IMR-90 (cell line): Measurements from ENCODE around the gene LEF1. TPM values are rescaled to one million over a fixed set of nuclear protein-coding genes. Genes with fewer than 3 reads are reported as not detected.

Experiments used
- ATAC-seq: fragments of 200-7000 bp; cut with Tn5 transposase; 2 replicates; pipeline ENCODE4 v1.9.1; 2020; ENCODE audit warnings: low read depth, mild to moderate bottlenecking, moderate library complexity
- BruUV-seq: library from RNA; stranded (reverse); fragments of 400-500 nt; replicated peaks from 2 replicates; lab custom pipeline; 2021; lab: Mats Ljungman, UMichigan
- CTCF ChIA-PET: fragments of 300-600 bp; formaldehyde crosslinking; extraction: SDS; loops from one replicate; lab custom pipeline; 2021; ENCODE audit warnings: antibody characterized with exemption; lab: Yijun Ruan, JAX
- POLR2A ChIA-PET: fragments of 300-600 bp; sonication (Branson Sonifier 250); formaldehyde crosslinking; loops from one replicate; lab custom pipeline; 2022; ENCODE audit warnings: antibody characterized with exemption; ENCODE audit not compliant: unreplicated experiment; lab: Charles Lee
- DNase-seq: peaks from one replicate; pipeline ENCODE4 v3.0.0; 2013
- H2AFZ ChIP-seq: replicated peaks from 2 replicates; pipeline ENCODE3; 2013; ENCODE audit warnings: low read length, mild to moderate bottlenecking; ENCODE audit not compliant: poor library complexity
- H2AK5ac ChIP-seq: 2 replicates; pipeline ENCODE4 v1.6.1; 2013; ENCODE audit warnings: low read depth, low read length, inconsistent platforms
- H2AK9ac ChIP-seq: replicated peaks from 2 replicates; pipeline ENCODE3; 2013; ENCODE audit warnings: mild to moderate bottlenecking, low read depth, low read length, moderate library complexity; ENCODE audit not compliant: poor library complexity
- H2BK120ac ChIP-seq: 2 replicates; pipeline ENCODE4 v1.6.1; 2013; ENCODE audit warnings: low read depth, low read length, inconsistent platforms
- H2BK15ac ChIP-seq: 3 replicates; pipeline ENCODE4 v1.6.1; 2013; ENCODE audit warnings: low read depth, low read length, inconsistent platforms
- H2BK20ac ChIP-seq: 2 replicates; pipeline ENCODE4 v1.6.1; 2013; ENCODE audit warnings: low read depth, mild to moderate bottlenecking, inconsistent platforms, low read length, moderate library complexity
- H2BK5ac ChIP-seq: 2 replicates; pipeline ENCODE4 v1.6.1; 2013; ENCODE audit warnings: mild to moderate bottlenecking, low read depth, low read length, inconsistent platforms; ENCODE audit not compliant: poor library complexity, severe bottlenecking
- H3K14ac ChIP-seq: replicated peaks from 2 replicates; pipeline ENCODE4 v1.6.1; 2013; ENCODE audit warnings: low read depth, low read length, inconsistent platforms
- H3K18ac ChIP-seq: 2 replicates; pipeline ENCODE4 v1.6.1; 2013; ENCODE audit warnings: low read depth, low read length, control low read depth
- H3K23ac ChIP-seq: 2 replicates; pipeline ENCODE4 v1.6.1; 2013; ENCODE audit warnings: low read depth, low read length, inconsistent platforms
- H3K27ac ChIP-seq: 2 replicates; pipeline ENCODE4 v1.5.1; 2013; ENCODE audit warnings: mild to moderate bottlenecking, control low read depth, low read length; ENCODE audit not compliant: insufficient read depth
- H3K27me3 ChIP-seq: 2 replicates; pipeline ENCODE4 v1.6.1; 2013; ENCODE audit warnings: low read length; ENCODE audit not compliant: control insufficient read depth, insufficient read depth
- H3K36me3 ChIP-seq: 2 replicates; pipeline ENCODE4 v1.6.1; 2013; ENCODE audit warnings: low read length, mixed read lengths; ENCODE audit not compliant: control insufficient read depth, insufficient read depth
- H3K4ac ChIP-seq: 2 replicates; pipeline ENCODE4 v1.6.1; 2013; ENCODE audit warnings: low read depth, low read length, inconsistent platforms
- H3K4me1 ChIP-seq: 2 replicates; pipeline ENCODE4 v1.6.1; 2013; ENCODE audit warnings: low read length, mixed read lengths; ENCODE audit not compliant: control insufficient read depth, insufficient read depth
- H3K4me2 ChIP-seq: 2 replicates; pipeline ENCODE4 v1.6.1; 2013; ENCODE audit warnings: low read depth, mild to moderate bottlenecking, control low read depth, low read length, moderate library complexity
- H3K4me3 ChIP-seq: 2 replicates; pipeline ENCODE4 v1.5.1; 2013; ENCODE audit warnings: low read depth, mild to moderate bottlenecking, control low read depth, low read length, moderate library complexity; ENCODE audit not compliant: insufficient read depth
- H3K56ac ChIP-seq: 2 replicates; pipeline ENCODE4 v1.6.1; 2013; ENCODE audit warnings: low read length, inconsistent platforms; ENCODE audit not compliant: insufficient read depth; ENCODE audit errors: extremely low read depth
- H3K79me1 ChIP-seq, 2 experiments: 2 replicates each; pipeline ENCODE4 v1.6.1; 2013; ENCODE audit warnings: low read length in 2 of 2, inconsistent platforms in 1 of 2, low read depth in 1 of 2
- H3K9ac ChIP-seq: 2 replicates; pipeline ENCODE4 v1.6.1; 2013; ENCODE audit warnings: low read depth, low read length, control low read depth
- H3K9me1 ChIP-seq: 2 replicates; pipeline ENCODE4 v1.6.1; 2013; ENCODE audit warnings: low read length, inconsistent platforms; ENCODE audit not compliant: insufficient read depth
- H3K9me3 ChIP-seq: 2 replicates; pipeline ENCODE4 v1.6.1; 2013; ENCODE audit warnings: low read length; ENCODE audit not compliant: control insufficient read depth, insufficient read depth
- H4K20me1 ChIP-seq: 2 replicates; pipeline ENCODE4 v1.6.1; 2013; ENCODE audit warnings: low read length, inconsistent platforms; ENCODE audit not compliant: insufficient read depth
- H4K5ac ChIP-seq: 2 replicates; pipeline ENCODE4 v1.6.1; 2013; ENCODE audit warnings: mild to moderate bottlenecking, low read depth, low read length, control low read depth
- H4K8ac ChIP-seq, 2 experiments: 2 replicates each; pipeline ENCODE4 v1.6.1; 2013; ENCODE audit warnings: low read depth in 2 of 2, low read length in 2 of 2, control low read depth in 1 of 2, inconsistent platforms in 1 of 2
- H4K91ac ChIP-seq: 2 replicates; pipeline ENCODE4 v1.6.1; 2013; ENCODE audit warnings: low read depth, low read length, inconsistent platforms; ENCODE audit not compliant: insufficient read depth
- CEBPB ChIP-seq: IDR thresholded peaks from 2 replicates; pipeline ENCODE4 v1.6.1; 2012; ENCODE audit warnings: low read depth, low read length, improper control_type of control experiment
- CHD1 ChIP-seq: IDR thresholded peaks from 2 replicates; pipeline ENCODE4 v1.6.1; 2012; ENCODE audit warnings: low read depth, low read length, improper control_type of control experiment
- ELK1 ChIP-seq: fragments of 150-350 bp; IDR thresholded peaks from 2 replicates; pipeline ENCODE4 v1.6.1; 2016; ENCODE audit warnings: low read depth, mild to moderate bottlenecking, low read length, moderate library complexity, borderline replicate concordance
- MAFK ChIP-seq: IDR thresholded peaks from 2 replicates; pipeline ENCODE4 v1.6.1; 2012; ENCODE audit warnings: low read depth, low read length, improper control_type of control experiment
- MAZ ChIP-seq: IDR thresholded peaks from 2 replicates; pipeline ENCODE4 v1.6.1; 2012; ENCODE audit warnings: low read depth, mild to moderate bottlenecking, low read length, improper control_type of control experiment, moderate library complexity, borderline replicate concordance
- MXI1 ChIP-seq: IDR thresholded peaks from 2 replicates; pipeline ENCODE4 v1.6.1; 2012; ENCODE audit warnings: low read depth, mild to moderate bottlenecking, low read length, moderate library complexity, borderline replicate concordance
- NFE2L2 ChIP-seq: fragments of 150-350 bp; IDR thresholded peaks from 2 replicates; pipeline ENCODE4 v1.6.1; 2016; ENCODE audit warnings: low read depth, mild to moderate bottlenecking, low read length
- POLR2A ChIP-seq: IDR thresholded peaks from 2 replicates; pipeline ENCODE4 v1.6.1; 2012; ENCODE audit warnings: mild to moderate bottlenecking, low read depth, low read length
- WGBS, 2 experiments: methylation state at CpG; one replicate each; pipeline versions ENCODE4 v1.1.5 to v1.1.7; 2013; ENCODE audit warnings: missing lambda C conversion rate in 2 of 2; ENCODE audit not compliant: insufficient read length in 1 of 2; ENCODE audit errors: extremely low coverage in 2 of 2; 5-methylcytosine and 5-hydroxymethylcytosine counted together
- dilution Hi-C: fragments of 300-500 bp; cut with HindIII; formaldehyde crosslinking; loops from one replicate; pipeline ENCODE4 v1.14.3; 2018; ENCODE audit warnings: low sequenced_read_pairs; ENCODE audit not compliant: unreplicated experiment
- in situ Hi-C: fragments of 300-500 bp; cut with MboI; formaldehyde crosslinking; loops from 3 replicates; pipeline ENCODE4 v1.14.3; 2019; ENCODE audit warnings: low sequenced_read_pairs, inconsistent platforms, mixed read lengths
- intact Hi-C: fragments of 100-400 bp; cut with micrococcal nuclease; formaldehyde crosslinking; loops from 2 replicates; pipeline ENCODE4 v1.10.0; 2022
- polyA plus RNA-seq, 3 experiments: library from polyadenylated mRNA; depleted of rRNA; stranded (reverse); fragments of >200 nt; gene quantifications; 2 replicates each; pipeline ENCODE4 v1.2.3, GENCODE V29; 2012; ENCODE audit warnings: low replicate concordance in 1 of 3
- total RNA-seq: library from RNA; depleted of rRNA; stranded (reverse); fragments of >200 nt; gene quantifications from 2 replicates; pipeline ENCODE4 v1.2.3, GENCODE V29; 2012

The LEF1 gene
- total and polyA plus RNA-seq, 2 of the 4 experiments (the other 2 are of a cell fraction) = 1.7 to 1.8 TPM

GRCh38 chr4:108149588-108150380, 18.9 kb downstream of the LEF1 start:
- Histone ChIP-seq H2BK15ac (no peak overlapping the region), H3K27me3 (0 out of 2 replicates have a peak, but pooled peaks cover 2% of the 10 kb centered on the region), H3K9me3 (no peaks in the 10 kb centered on the region), H3K4me1 (no peaks in the 10 kb centered on the region), H3K23ac (no peak overlapping the region), H4K8ac (no peak overlapping the region), H2BK120ac (no peak overlapping the region), H3K4ac (no peak overlapping the region), H2AK9ac (no peak overlapping the region), H3K4me3 (no peak overlapping the region), H3K18ac (no peak overlapping the region), H3K79me1 (no peaks in the 10 kb centered on the region), H3K9ac (no peak overlapping the region), H2AFZ (no peak overlapping the region), H4K5ac (no peak overlapping the region), H2AK5ac (no peak overlapping the region), H2BK20ac (no peak overlapping the region), H2BK5ac (no peak overlapping the region), H3K4me2 (no peak overlapping the region), H4K20me1 (no peaks in the 10 kb centered on the region), H3K36me3 (no peaks in the 10 kb centered on the region), H4K91ac (no peak overlapping the region), H3K14ac (no peak overlapping the region), H3K27ac (no peak overlapping the region), H3K9me1 (no peaks in the 10 kb centered on the region), H3K56ac (no peak overlapping the region)
- intact Hi-C loops = no loop called here
- in situ Hi-C loops = no loop called here
- WGBS, 2 experiments = no CpG with 5 or more reads among the region's 3 CpGs
- ChIA-PET POLR2A (no interaction called here), CTCF (no interaction called here)
- dilution Hi-C loops = no loop called here
- no peak for TF ChIP-seq MAFK
- no peak for TF ChIP-seq CEBPB
- no peak for TF ChIP-seq POLR2A
- TF ChIP-seq MXI1 = no peak
- TF ChIP-seq NFE2L2 = no peak
- TF ChIP-seq CHD1 = no peak
- TF ChIP-seq ELK1 = no peak
- TF ChIP-seq MAZ = no peak
- DNase-seq (no peak), ATAC-seq (no peak)
- no TSS peak for BruUV-seq
